Spleen (tissue), 7 donors: Measurements from ENCODE around the gene DEFB119.

ENCODE experiments used
- POLR2A ChIP-seq, 3 donors: fragments of 450-650 bp; IDR thresholded peaks; one replicate each; pipeline ENCODE4 v1.5.1; 2017; ENCODE audit warnings: antibody characterized with exemption in 3 of 3, mild to moderate bottlenecking in 1 of 3
- POLR2AphosphoS5 ChIP-seq, 3 donors: sonication (generic); formaldehyde crosslinking; IDR thresholded peaks; one replicate each; pipeline ENCODE4 v1.5.1; 2017; ENCODE audit warnings: antibody characterized with exemption in 3 of 3
- TF ChIP-seq, protein P1 (sequence below), 11 experiments: fragments of 200-600 bp in 7 of 11; fragments of 450-650 bp in 4 of 11; sonication (generic) in 4 of 11; IDR thresholded peaks in 8 of 11; conservative IDR thresholded peaks in 3 of 11; 1 replicate in 7 of 11; 2 replicates in 4 of 11; pipeline versions ENCODE4 v1.4.0 to v1.8.0; 2016 to 2021; ENCODE audit warnings: antibody characterized with exemption in 11 of 11, inconsistent platforms in 4 of 11, mild to moderate bottlenecking in 1 of 11
- donor health status: DM: no; HTN: no; CAD: no; lungs with moderate emphysema.
- donor health status: DM: no; HTN: no; CAD: no.
- donor health status: DM: no; HTN: no; CAD: no.

DNA sequence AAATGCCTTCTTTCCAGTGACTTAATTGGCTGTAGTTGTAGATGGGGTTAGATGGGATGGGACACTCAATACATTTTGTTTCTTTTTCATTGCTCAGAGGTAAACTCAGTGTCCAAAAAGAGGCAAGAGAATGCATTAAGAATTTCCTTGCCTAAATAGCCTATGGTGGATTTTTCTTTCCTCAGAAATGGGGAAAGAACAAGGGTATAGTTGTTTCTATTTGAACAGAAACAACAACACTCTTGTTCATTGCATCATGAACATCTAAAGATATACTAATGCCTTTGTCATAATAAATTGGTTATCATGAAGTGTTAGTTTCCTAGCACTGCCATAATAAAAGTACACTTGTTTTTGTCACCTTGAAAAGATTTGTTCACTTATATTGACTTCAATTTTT, 35.4 kb upstream of the DEFB119 start:
- TF ChIP-seq, protein P1, sequence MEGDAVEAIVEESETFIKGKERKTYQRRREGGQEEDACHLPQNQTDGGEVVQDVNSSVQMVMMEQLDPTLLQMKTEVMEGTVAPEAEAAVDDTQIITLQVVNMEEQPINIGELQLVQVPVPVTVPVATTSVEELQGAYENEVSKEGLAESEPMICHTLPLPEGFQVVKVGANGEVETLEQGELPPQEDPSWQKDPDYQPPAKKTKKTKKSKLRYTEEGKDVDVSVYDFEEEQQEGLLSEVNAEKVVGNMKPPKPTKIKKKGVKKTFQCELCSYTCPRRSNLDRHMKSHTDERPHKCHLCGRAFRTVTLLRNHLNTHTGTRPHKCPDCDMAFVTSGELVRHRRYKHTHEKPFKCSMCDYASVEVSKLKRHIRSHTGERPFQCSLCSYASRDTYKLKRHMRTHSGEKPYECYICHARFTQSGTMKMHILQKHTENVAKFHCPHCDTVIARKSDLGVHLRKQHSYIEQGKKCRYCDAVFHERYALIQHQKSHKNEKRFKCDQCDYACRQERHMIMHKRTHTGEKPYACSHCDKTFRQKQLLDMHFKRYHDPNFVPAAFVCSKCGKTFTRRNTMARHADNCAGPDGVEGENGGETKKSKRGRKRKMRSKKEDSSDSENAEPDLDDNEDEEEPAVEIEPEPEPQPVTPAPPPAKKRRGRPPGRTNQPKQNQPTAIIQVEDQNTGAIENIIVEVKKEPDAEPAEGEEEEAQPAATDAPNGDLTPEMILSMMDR (IDR thresholded peaks at IDR 0.05 in 8 of 11, conservative IDR thresholded peaks at IDR 0.05 in 3 of 11) = no peak
- TF ChIP-seq POLR2A (IDR thresholded peaks at IDR 0.05) (no peak), POLR2AphosphoS5 (IDR thresholded peaks at IDR 0.05) (no peak)
